Stimulated activated memory B cell treated with anti-CD40 and anti-IgM and Interleukin-4, amounts not matched to agents 10 μg/mL and 1 μg/mL and 100 μg/mL, for 72 hours (primary cell): ENCODE results near the gene PRDM4.
A peak's percentile ranks its signal among the peaks of the same experiment; 100 is the strongest.

ENCODE experiments used
- ATAC-seq: fragments of 150-1000 bp; cut with Tn5 transposase; 2 replicates; pipeline ENCODE4 v1.10.0; 2021
- H3K27ac Mint-ChIP-seq: one replicate; pipeline ENCODE4 v1.8.0; 2022; ENCODE audit warnings: mild to moderate bottlenecking, mixed read lengths
- H3K27me3 Mint-ChIP-seq: one replicate; pipeline ENCODE4 v1.8.0; 2022; ENCODE audit warnings: mixed read lengths
- H3K36me3 Mint-ChIP-seq: one replicate; pipeline ENCODE4 v1.8.0; 2022; ENCODE audit warnings: mixed read lengths
- H3K4me1 Mint-ChIP-seq: one replicate; pipeline ENCODE4 v1.8.0; 2022; ENCODE audit warnings: mixed read lengths
- H3K4me3 Mint-ChIP-seq: one replicate; pipeline ENCODE4 v1.8.0; 2022; ENCODE audit warnings: mild to moderate bottlenecking, moderate library complexity, mixed read lengths
- H3K9me3 Mint-ChIP-seq: one replicate; pipeline ENCODE4 v1.8.0; 2022; ENCODE audit warnings: mixed read lengths

Gene PRDM4

DNA sequence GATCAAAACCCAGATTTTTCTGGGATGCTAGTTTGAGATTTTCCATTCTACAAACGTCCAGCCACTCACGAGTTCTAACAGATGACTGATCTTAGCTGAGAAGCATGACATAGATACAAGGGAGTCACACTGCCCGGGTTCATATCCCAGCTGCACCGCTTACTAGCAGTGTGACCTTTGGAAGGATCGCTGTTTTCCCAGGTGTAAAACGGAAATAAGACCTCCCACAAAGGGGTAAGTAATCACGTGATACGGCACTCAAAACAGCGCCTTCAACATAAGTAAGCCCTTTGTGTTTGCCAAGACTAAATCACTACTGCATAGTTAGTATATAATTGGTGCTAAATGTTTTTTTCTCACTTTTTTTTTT is 76.0 kb downstream of the PRDM4 start:
- Mint-ChIP-seq H3K4me1 (peaks cover 28% of the 10 kb centered on the region), H3K4me3 (peak overlapping the region; percentile 96), H3K36me3 (peaks cover 23% of the 10 kb centered on the region), H3K9me3 (no peaks in the 10 kb centered on the region), H3K27ac (peak overlapping the region; percentile 97), H3K27me3 (no peaks in the 10 kb centered on the region)
- ATAC-seq: peak; percentile 49

DNA sequence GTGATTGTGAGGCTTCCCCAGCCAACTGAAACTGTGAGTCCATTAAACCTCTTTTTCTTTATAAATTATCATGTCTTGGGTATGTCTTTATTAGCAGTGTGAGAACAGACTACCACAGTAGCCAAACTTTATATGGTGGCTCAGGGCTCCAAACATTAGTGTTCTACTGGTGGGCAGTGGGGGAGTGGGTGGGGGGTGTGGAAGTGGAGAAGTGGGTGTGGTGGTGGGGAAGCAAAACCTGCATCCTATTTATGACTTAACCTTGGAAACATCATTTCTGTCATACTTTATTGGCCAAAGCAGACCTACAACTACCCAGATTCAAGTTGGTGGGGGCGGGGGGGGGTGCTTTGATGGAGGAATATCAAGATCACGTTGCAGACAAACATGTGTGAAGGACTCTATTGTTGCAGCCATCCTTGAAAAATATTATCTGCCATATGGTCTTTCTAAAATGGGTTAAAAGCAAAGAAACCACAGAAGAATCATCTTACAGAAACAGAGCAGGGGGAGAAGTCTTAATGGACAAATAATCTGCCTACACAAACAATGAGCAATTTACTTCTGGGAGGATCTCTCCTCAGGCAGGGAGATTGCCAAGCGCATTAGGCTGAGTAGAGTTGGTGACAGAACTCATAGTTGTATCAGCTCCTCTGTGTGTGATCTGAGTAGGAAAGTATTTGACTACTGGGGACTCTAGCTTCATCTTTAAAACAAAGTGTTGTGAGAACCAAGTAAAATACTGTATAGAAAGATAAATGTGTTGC is 76.7 kb downstream of the PRDM4 start:
- peaks cover 22% of the 10 kb centered on the region for H3K4me1 Mint-ChIP-seq
- no peaks in the 10 kb centered on the region for H3K9me3 Mint-ChIP-seq
- H3K27me3 Mint-ChIP-seq: no peaks in the 10 kb centered on the region
- no peak for ATAC-seq
- H3K27ac Mint-ChIP-seq: peak overlapping the region; percentile 97
- H3K4me3 Mint-ChIP-seq: peak overlapping the region; percentile 96
- H3K36me3 Mint-ChIP-seq: peaks cover 15% of the 10 kb centered on the region
